GM21367 (cell line): ENCODE measurements around the gene TMPRSS7.

Experiments
- ATAC-seq: cut with Tn5 transposase; IDR thresholded peaks from one replicate; pipeline ENCODE4 v1.9.1; 2021; ENCODE audit not compliant: unreplicated experiment

Gene TMPRSS7

GRCh38 chr3:112126511-112126911 is 92.0 kb downstream of the TMPRSS7 start:
- no peak for ATAC-seq

- ATAC-seq = no peak
These were observed 93.3 kb downstream of the TMPRSS7 start for GRCh38 chr3:112127522-112128494.

- peak; percentile 42 for ATAC-seq
These were observed 94.5 kb downstream of the TMPRSS7 start for GRCh38 chr3:112128843-112129727.

GRCh38 chr3:112129925-112130637 is 95.5 kb downstream of the TMPRSS7 start:
- no peak for ATAC-seq

GRCh38 chr3:112130638-112130993 is 96.1 kb downstream of the TMPRSS7 start:
- ATAC-seq = no peak
